H1 (cell line): ENCODE data around the gene COL4A2. TPM values are rescaled to one million over a fixed set of nuclear protein-coding genes. Genes with fewer than 3 reads are reported as not detected.
A peak's percentile ranks its signal among the peaks of the same experiment; 100 is the strongest.

Experiments
- ATF2 ChIP-seq: IDR thresholded peaks from 2 replicates; pipeline ENCODE4 v1.6.1; 2012; ENCODE audit warnings: low read length, inconsistent platforms
- EGR1 ChIP-seq: IDR thresholded peaks from 2 replicates; pipeline ENCODE4 v1.6.1; 2011; ENCODE audit warnings: low read depth, low read length, borderline replicate concordance
- GABPA ChIP-seq: IDR thresholded peaks from 2 replicates; pipeline ENCODE4 v1.6.1; 2011; ENCODE audit warnings: mild to moderate bottlenecking, low read length, moderate library complexity, borderline replicate concordance; ENCODE audit not compliant: insufficient read depth
- HDAC2 ChIP-seq, 2 experiments: fragments of 300-600 bp in 1 of 2; sonication (generic) in 1 of 2; IDR thresholded peaks; 2 replicates each; pipeline ENCODE4 v1.6.1; 2011 to 2012; ENCODE audit warnings: low read depth in 2 of 2, low read length in 2 of 2, mild to moderate bottlenecking in 2 of 2, moderate library complexity in 2 of 2, borderline replicate concordance in 1 of 2, inconsistent platforms in 1 of 2
- HDAC6 ChIP-seq: IDR thresholded peaks from one replicate; pipeline ENCODE4 v1.7.1; 2012; ENCODE audit warnings: low read depth, mild to moderate bottlenecking, inconsistent platforms, low read length, moderate library complexity
- JUND ChIP-seq: IDR thresholded peaks from 2 replicates; pipeline ENCODE4 v1.6.1; 2011; ENCODE audit warnings: mild to moderate bottlenecking, improper control_type of control experiment, low read length
- KDM1A ChIP-seq: fragments of 200-600, 300-600 bp; sonication (generic); IDR thresholded peaks from 2 replicates; pipeline ENCODE4 v1.7.1; 2016; ENCODE audit warnings: mild to moderate bottlenecking, low read length, borderline replicate concordance
- MAFK ChIP-seq: IDR thresholded peaks from 2 replicates; pipeline ENCODE4 v1.6.1; 2012; ENCODE audit warnings: low read depth, mild to moderate bottlenecking, improper control_type of control experiment, low read length
- NANOG ChIP-seq: IDR thresholded peaks from 2 replicates; pipeline ENCODE4 v1.6.1; 2011; ENCODE audit warnings: low read length, low read depth, mild to moderate bottlenecking, inconsistent platforms; ENCODE audit not compliant: insufficient read depth, poor library complexity, severe bottlenecking
- POU5F1 ChIP-seq: IDR thresholded peaks from 2 replicates; pipeline ENCODE4 v1.6.1; 2011; ENCODE audit warnings: low read depth, mild to moderate bottlenecking, low read length, moderate library complexity
- RXRA ChIP-seq: IDR thresholded peaks from 2 replicates; pipeline ENCODE4 v1.6.1; 2011; ENCODE audit warnings: low read depth, mild to moderate bottlenecking, low read length, moderate library complexity; ENCODE audit not compliant: insufficient read depth
- SIN3A ChIP-seq, 2 experiments: IDR thresholded peaks in 1 of 2; conservative IDR thresholded peaks in 1 of 2; 2 replicates each; pipeline ENCODE4 v1.6.1; 2011 to 2012; ENCODE audit warnings: low read length in 2 of 2, improper control_type of control experiment in 1 of 2, low read depth in 1 of 2, mild to moderate bottlenecking in 1 of 2
- SIRT6 ChIP-seq: IDR thresholded peaks from one replicate; pipeline ENCODE4 v1.7.1; 2012; ENCODE audit warnings: low read length, inconsistent platforms
- SP4 ChIP-seq: IDR thresholded peaks from 2 replicates; pipeline ENCODE4 v1.6.1; 2012; ENCODE audit warnings: low read length, inconsistent platforms
- SRF ChIP-seq: IDR thresholded peaks from 2 replicates; pipeline ENCODE4 v1.6.1; 2011; ENCODE audit warnings: mild to moderate bottlenecking, low read depth, low read length, moderate library complexity
- TEAD4 ChIP-seq: IDR thresholded peaks from 2 replicates; pipeline ENCODE4 v1.6.1; 2012; ENCODE audit warnings: low read depth, low read length, inconsistent platforms, mixed read lengths
- polyA plus RNA-seq, 7 experiments: library from polyadenylated mRNA; depleted of rRNA in 3 of 7; stranded (reverse) in 5 of 7; unstranded in 2 of 7; fragments of >200 nt in 5 of 7; fragments of 200-250 nt in 2 of 7; gene quantifications; 1 replicate in 5 of 7; 2 replicates in 1 of 7; 4 replicates in 1 of 7; pipeline versions ENCODE4 v1.2.1 to v1.2.3, GENCODE V29; 2011 to 2013; ENCODE audit warnings: missing spikeins in 2 of 7, mixed read lengths in 2 of 7
- total RNA-seq: library from RNA; stranded (reverse); fragmentation: NEBNext Ultra II Directional; extraction: Animal tissue kit (Norgen Biotek cat#: 25700); gene quantifications from 2 replicates; pipeline ENCODE4 v1.2.1, GENCODE V29; 2021

The COL4A2 gene
- total and polyA plus RNA-seq, 2 of the 8 experiments (the other 6 are each of a cell fraction or from before 2014, with no cell fraction given) = 80.4 to 87.3 TPM

- TF ChIP-seq ATF2 = peak; percentile 75; the same call in 1 of the 2 replicates
- 0 out of 2 replicates have a peak, but pooled peaks have one; percentile 90 for TF ChIP-seq RXRA
- no peak for TF ChIP-seq GABPA
- TF ChIP-seq SIN3A (conservative IDR thresholded peaks at IDR 0.05 in 1 of 2, IDR thresholded peaks at IDR 0.05 in 1 of 2; ENCODE audit: low read depth in 1 of 2, low read length in 2 of 2) = peak; percentile 73 to 87; a peak in 3 of 4 replicates
- peak; percentile 70; the same call in 1 of the 2 replicates for TF ChIP-seq EGR1
- peak; percentile 52; the same call in 1 of the 2 replicates for TF ChIP-seq JUND
- peak; percentile 100 for TF ChIP-seq TEAD4
- TF ChIP-seq MAFK = no peak
- TF ChIP-seq KDM1A = peak; percentile 9; the same call in 1 of the 2 replicates
- no peak for TF ChIP-seq HDAC6
- TF ChIP-seq SIRT6 = no peak
- TF ChIP-seq POU5F1 = 0 out of 2 replicates have a peak, but pooled peaks have one; percentile 21
- TF ChIP-seq NANOG = peak; percentile 4
- TF ChIP-seq SP4 = no peak
- TF ChIP-seq HDAC2 (IDR thresholded peaks at IDR 0.05; ENCODE audit: borderline replicate concordance in 1 of 2, low read depth in 2 of 2, low read length in 2 of 2) = peak; percentile 96 to 98
- TF ChIP-seq SRF = no peak
- TF ChIP-seq, all 59 proteins: peak for 15
Observed at GRCh38 chr13:110485604-110486003, 178.5 kb downstream of the COL4A2 start (continued).
